ENCODE measurements around the gene GGACT. TPM values are rescaled to one million over a fixed set of nuclear protein-coding genes. Genes with fewer than 3 reads are reported as not detected.

Gene GGACT
- total and polyA plus RNA-seq, 2 of the 8 experiments (the other 6 are each of a cell fraction or from before 2014, with no cell fraction given) = 1.1 to 1.5 TPM

DNA sequence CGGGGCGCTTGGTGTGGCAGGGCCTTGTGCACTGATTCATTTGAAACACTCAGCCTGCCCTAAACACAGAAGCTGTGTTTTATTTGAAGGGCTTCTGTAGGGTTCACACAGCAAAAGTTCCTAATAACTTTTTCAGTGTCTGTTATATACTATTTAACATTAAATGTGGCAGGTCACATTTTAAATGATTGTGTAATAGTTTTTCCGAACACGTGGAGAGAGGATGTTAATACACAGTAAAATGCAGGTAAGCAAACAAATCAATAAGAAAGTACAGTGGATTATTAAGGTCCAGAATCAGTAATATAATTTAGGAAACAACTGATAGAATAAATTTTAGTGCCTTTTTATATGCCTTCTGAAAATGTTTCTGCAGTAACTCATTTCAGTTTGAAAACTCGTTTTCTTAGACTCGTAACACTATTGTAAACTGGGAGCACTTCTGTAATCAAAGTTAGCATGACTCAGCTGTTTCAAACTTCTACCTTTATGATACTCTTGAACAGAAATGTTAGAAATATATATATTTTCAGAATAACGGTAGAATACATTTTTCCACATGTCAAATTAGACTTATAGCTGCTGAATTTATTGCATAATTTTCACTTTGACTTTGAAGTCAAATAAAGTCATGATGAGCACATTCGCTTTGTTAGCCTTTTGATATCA lies 70.1 kb downstream of the GGACT start:
- Histone ChIP-seq H2AFZ (ENCODE audit: low read length) (no peak overlapping the region), H4K20me1 (replicated peaks in 1 of 2; ENCODE audit: control insufficient read depth in 1 of 2, insufficient read depth in 2 of 2, low read length in 2 of 2) (no peaks in the 10 kb centered on the region), H3K27ac (ENCODE audit: low read depth, low read length) (no peak overlapping the region), H2BK20ac (ENCODE audit: low read length) (no peak overlapping the region), H4K91ac (replicated peaks; ENCODE audit: insufficient read length, low read length) (no peak overlapping the region), H2AK5ac (ENCODE audit: low read depth, low read length) (no peak overlapping the region), H3K27me3 (replicated peaks in 1 of 4; ENCODE audit: control insufficient read depth in 3 of 4, extremely low read depth in 1 of 4, insufficient read depth in 3 of 4, low read length in 3 of 4) (no peaks in the 10 kb centered on the region), H3K79me1 (ENCODE audit: low read depth, low read length) (no peaks in the 10 kb centered on the region), H3K23me2 (ENCODE audit: low read depth, low read length) (no peaks in the 10 kb centered on the region), H3K18ac (ENCODE audit: extremely low read depth, low read length) (no peak overlapping the region; the same call in 1 of the 2 replicates), H3K9me3 (ENCODE audit: insufficient read depth in 2 of 2, low read depth in 1 of 2, low read length in 1 of 2) (no peaks in the 10 kb centered on the region), H3K4me2 (ENCODE audit: insufficient read depth in 1 of 2, low read depth in 2 of 2, low read length in 2 of 2) (no peak overlapping the region), H3K4me1 (replicated peaks in 1 of 4; ENCODE audit: control insufficient read depth in 3 of 4, insufficient read depth in 4 of 4, low read length in 3 of 4) (peaks cover 0 to 25% (median 10%) of the 10 kb centered on the region in 4 experiments; a peak in 6 of 7 replicates), H2BK120ac (replicated peaks; ENCODE audit: low read depth, low read length) (no peak overlapping the region), H3K4ac (replicated peaks; ENCODE audit: insufficient read length, low read depth, low read length) (no peak overlapping the region), H3K36me3 (ENCODE audit: control insufficient read depth in 2 of 4, insufficient read depth in 4 of 4, low read length in 3 of 4) (no peaks in the 10 kb centered on the region), H4K8ac (ENCODE audit: extremely low read depth, insufficient read depth, low read length) (no peak overlapping the region), H3K23ac (ENCODE audit: insufficient read length) (no peak overlapping the region), H3K9ac (replicated peaks in 1 of 4; ENCODE audit: extremely low read depth in 1 of 4, low read depth in 3 of 4, low read length in 3 of 4) (no peak overlapping the region), H2BK5ac (ENCODE audit: low read depth, low read length) (no peak overlapping the region), H3K79me2 (ENCODE audit: control insufficient read depth in 1 of 2, insufficient read depth in 2 of 2, low read length in 2 of 2) (no peaks in the 10 kb centered on the region), H4K5ac (ENCODE audit: insufficient read length, low read depth, low read length) (no peak overlapping the region), H3K56ac (replicated peaks; ENCODE audit: insufficient read length, low read depth, low read length) (no peak overlapping the region), H3K14ac (ENCODE audit: insufficient read length) (no peak overlapping the region), H3K4me3 (ENCODE audit: extremely low read depth in 1 of 4, insufficient read depth in 2 of 4, low read depth in 3 of 4, low read length in 4 of 4) (no peak overlapping the region), H2BK15ac (ENCODE audit: low read length) (no peak overlapping the region), H2BK12ac (ENCODE audit: low read depth, low read length) (no peak overlapping the region)
- DNase-seq (ENCODE audit: low read depth in 1 of 2, low spot score in 2 of 2) = no peak
- TF ChIP-seq MAFK (IDR thresholded peaks at IDR 0.05; ENCODE audit: low read depth, low read length) (peak; percentile 35; the same call in 1 of the 2 replicates), BACH1 (IDR thresholded peaks at IDR 0.05; ENCODE audit: low read length) (peak; percentile 62; the same call in 1 of the 2 replicates), CHD2 (IDR thresholded peaks at IDR 0.05; ENCODE audit: low read length) (no peak)
- ChIA-PET CTCF (ENCODE audit: partially characterized antibody) (interaction anchor here (0.8 kb wide), 1 partner anchor 9 kb away, joined by 3 read pairs; no protein-coding TSS in a partner anchor), POLR2A (ENCODE audit: partially characterized antibody) (no interaction called here)
- FAIRE-seq = no peak
- 90% methylated on average over 8 of the region's 8 CpGs; no CpG with 5 or more reads in 1 of the 2 experiments for WGBS, 2 experiments (ENCODE audit: extremely low coverage in 1 of 2, insufficient coverage in 1 of 2, insufficient read length in 1 of 2, insufficient replicate concordance in 2 of 2, low coverage in 1 of 2, low lambda C conversion rate in 2 of 2, missing lambda C conversion rate in 1 of 2)

All from H1 (cell line).